Liver (tissue), 9 donors: ENCODE measurements around the gene DST. TPM values are rescaled to one million over a fixed set of nuclear protein-coding genes. Genes with fewer than 3 reads are reported as not detected.

Experiments
- DNase-seq: peaks from one replicate; pipeline ENCODE4 v3.0.0-alpha.2; 2017; ENCODE audit warnings: low spot score
- H3K27ac ChIP-seq, 2 donors: one replicate each; pipeline ENCODE4 v1.7.0; 2013; ENCODE audit warnings: inconsistent platforms in 2 of 2, low read length in 2 of 2, control low read depth in 1 of 2, low read depth in 1 of 2, mild to moderate bottlenecking in 1 of 2
- H3K27me3 ChIP-seq, 4 donors: one replicate each; pipeline versions ENCODE4 v1.6.1 to v1.7.0; 2013; ENCODE audit warnings: low read length in 3 of 4, inconsistent platforms in 1 of 4, mild to moderate bottlenecking in 1 of 4, moderate library complexity in 1 of 4; ENCODE audit not compliant: control insufficient read depth in 4 of 4, insufficient read depth in 4 of 4
- H3K36me3 ChIP-seq, 4 donors: one replicate each; pipeline versions ENCODE4 v1.6.1 to v1.7.0; 2013; ENCODE audit warnings: low read length in 3 of 4, mild to moderate bottlenecking in 3 of 4, low read depth in 1 of 4, moderate library complexity in 1 of 4; ENCODE audit not compliant: control insufficient read depth in 4 of 4, insufficient read depth in 3 of 4
- H3K4me1 ChIP-seq, 4 donors: one replicate each; pipeline versions ENCODE4 v1.6.1 to v1.7.0; 2013; ENCODE audit warnings: low read length in 3 of 4, mild to moderate bottlenecking in 3 of 4, moderate library complexity in 1 of 4; ENCODE audit not compliant: control insufficient read depth in 4 of 4, insufficient read depth in 4 of 4
- H3K4me3 ChIP-seq, 3 donors: one replicate each; pipeline versions ENCODE4 v1.6.1 to v1.7.0; 2013; ENCODE audit warnings: low read length in 3 of 3, control low read depth in 1 of 3, low read depth in 1 of 3, mild to moderate bottlenecking in 1 of 3
- H3K9ac ChIP-seq, 2 donors: one replicate each; pipeline ENCODE4 v1.7.0; 2013; ENCODE audit warnings: low read length in 2 of 2, mild to moderate bottlenecking in 2 of 2, moderate library complexity in 2 of 2, control low read depth in 1 of 2, low read depth in 1 of 2
- H3K9me3 ChIP-seq, 4 donors: one replicate each; pipeline versions ENCODE4 v1.6.1 to v1.7.0; 2013; ENCODE audit warnings: low read length in 3 of 4; ENCODE audit not compliant: control insufficient read depth in 4 of 4
- EGR1 ChIP-seq, 2 donors: IDR thresholded peaks; 2 replicates each; pipeline ENCODE4 v1.6.1; 2016 to 2018; ENCODE audit warnings: antibody characterized with exemption in 2 of 2, low read depth in 2 of 2
- FOXA1 ChIP-seq: IDR thresholded peaks from 2 replicates; pipeline ENCODE4 v1.6.1; 2016; ENCODE audit warnings: antibody characterized with exemption
- FOXA2 ChIP-seq: IDR thresholded peaks from 2 replicates; pipeline ENCODE4 v1.6.1; 2016; ENCODE audit warnings: antibody characterized with exemption
- GABPA ChIP-seq, 2 donors: IDR thresholded peaks in 1 of 2; conservative IDR thresholded peaks in 1 of 2; 2 replicates each; pipeline ENCODE4 v1.6.1; 2016; ENCODE audit warnings: antibody characterized with exemption in 2 of 2, mild to moderate bottlenecking in 1 of 2, moderate library complexity in 1 of 2
- HNF4A ChIP-seq, 2 donors: conservative IDR thresholded peaks; 2 replicates each; pipeline ENCODE4 v1.6.1; 2016; ENCODE audit warnings: antibody characterized with exemption in 2 of 2, mild to moderate bottlenecking in 2 of 2
- HNF4G ChIP-seq: IDR thresholded peaks from 2 replicates; pipeline ENCODE4 v1.6.1; 2016; ENCODE audit warnings: antibody characterized with exemption
- JUND ChIP-seq, 2 donors: IDR thresholded peaks; 2 replicates each; pipeline ENCODE4 v1.6.1; 2016; ENCODE audit warnings: antibody characterized with exemption in 2 of 2
- NR2F2 ChIP-seq: IDR thresholded peaks from 2 replicates; pipeline ENCODE4 v1.6.1; 2016; ENCODE audit warnings: antibody characterized with exemption
- RAD21 ChIP-seq, 2 donors: IDR thresholded peaks; 2 replicates each; pipeline ENCODE4 v1.6.1; 2016; ENCODE audit warnings: antibody characterized with exemption in 2 of 2, mild to moderate bottlenecking in 2 of 2
- RXRA ChIP-seq, 2 donors: IDR thresholded peaks; 2 replicates each; pipeline ENCODE4 v1.6.1; 2017 to 2018; ENCODE audit warnings: antibody characterized with exemption in 2 of 2, mild to moderate bottlenecking in 1 of 2
- SP1 ChIP-seq: IDR thresholded peaks from 2 replicates; pipeline ENCODE4 v1.6.1; 2018; ENCODE audit warnings: antibody characterized with exemption, mild to moderate bottlenecking
- TAF1 ChIP-seq: conservative IDR thresholded peaks from 2 replicates; pipeline ENCODE4 v1.6.1; 2016; ENCODE audit warnings: antibody characterized with exemption, mild to moderate bottlenecking
- YY1 ChIP-seq: IDR thresholded peaks from 2 replicates; pipeline ENCODE4 v1.6.1; 2016; ENCODE audit warnings: antibody characterized with exemption, mild to moderate bottlenecking
- polyA plus RNA-seq, 2 donors: library from polyadenylated mRNA; stranded (reverse) in 1 of 2; unstranded in 1 of 2; fragments of 200-250 nt in 1 of 2; fragments of >200 nt in 1 of 2; fragmentation: Nextera tagmentation in 1 of 2; extraction: Ambion mirVana in 1 of 2; gene quantifications; one replicate each; pipeline versions ENCODE4 v1.2.1 to v1.2.3, GENCODE V29; 2013 to 2015
- total RNA-seq, 2 donors: library from RNA; depleted of rRNA; stranded (reverse); fragments of >200 nt; gene quantifications; one replicate each; pipeline ENCODE4 v1.2.3, GENCODE V29; 2014
- TF ChIP-seq, protein P1 (sequence below): IDR thresholded peaks from 2 replicates; pipeline ENCODE4 v1.6.1; 2016; ENCODE audit warnings: antibody characterized with exemption
- TF ChIP-seq, protein P2 (sequence below): IDR thresholded peaks from 2 replicates; pipeline ENCODE4 v1.6.1; 2016; ENCODE audit warnings: antibody characterized with exemption
- TF ChIP-seq, protein P3 (sequence below): IDR thresholded peaks from 2 replicates; pipeline ENCODE4 v1.6.1; 2016; ENCODE audit warnings: antibody characterized with exemption, mild to moderate bottlenecking
- TF ChIP-seq, protein P4 (sequence below): fragments of 150-350 bp; IDR thresholded peaks from 2 replicates; pipeline ENCODE4 v1.5.1; 2017; ENCODE audit warnings: improper control_type of control experiment, low read depth, low read length; ENCODE audit not compliant: missing input control
- TF ChIP-seq, protein P5 (sequence below): IDR thresholded peaks from 2 replicates; pipeline ENCODE4 v1.6.1; 2016; ENCODE audit warnings: antibody characterized with exemption
- donor health status: healthy.
- donor health status: healthy.
- donor health status: healthy.
- donor health status: healthy.
- donor health status: healthy.

Gene DST
- total and polyA plus RNA-seq, 4 donors: 30.5 to 234 (median 86.7) TPM

DNA sequence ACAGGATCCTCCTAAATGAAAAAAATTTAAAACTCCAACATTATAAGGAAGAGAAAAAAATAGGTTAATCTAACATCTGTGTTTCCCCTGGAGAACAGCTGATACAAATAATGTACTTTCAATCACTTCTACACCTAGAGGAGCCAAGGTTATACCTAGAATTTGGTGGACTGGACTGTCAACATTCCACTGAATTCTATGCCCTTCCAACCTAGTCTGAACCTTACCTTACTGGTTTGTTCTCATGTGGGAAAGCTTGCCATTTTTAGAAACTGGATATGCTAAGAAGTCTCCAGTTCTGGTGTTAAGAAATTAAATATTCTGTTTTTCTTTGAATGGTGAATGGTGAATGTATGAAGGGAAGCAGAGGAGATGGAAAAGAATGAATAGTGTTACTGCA is 162.4 kb downstream of the DST start:
- H3K27me3 ChIP-seq: no peaks in the 10 kb centered on the region
- H3K4me1 ChIP-seq: peaks cover 4 to 53% (median 42%) of the 10 kb centered on the region in 4 donors
- no peak overlapping the region for H3K4me3 ChIP-seq
- H3K36me3 ChIP-seq: peaks cover 3 to 23% (median 18%) of the 10 kb centered on the region in 4 donors
- H3K9me3 ChIP-seq: no peaks in the 10 kb centered on the region
- no peak overlapping the region for H3K27ac ChIP-seq
- no peak for DNase-seq
- H3K9ac ChIP-seq: no peak overlapping the region
- TF ChIP-seq, protein P1, sequence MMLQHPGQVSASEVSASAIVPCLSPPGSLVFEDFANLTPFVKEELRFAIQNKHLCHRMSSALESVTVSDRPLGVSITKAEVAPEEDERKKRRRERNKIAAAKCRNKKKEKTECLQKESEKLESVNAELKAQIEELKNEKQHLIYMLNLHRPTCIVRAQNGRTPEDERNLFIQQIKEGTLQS: no peak
- TF ChIP-seq FOXA1 (no peak), RAD21 (IDR thresholded peaks at IDR 0.05) (no peak), JUND (IDR thresholded peaks at IDR 0.05) (no peak), EGR1 (IDR thresholded peaks at IDR 0.05; ENCODE audit: low read depth in 2 of 2) (no peak), HNF4G (no peak), NR2F2 (no peak), RXRA (IDR thresholded peaks at IDR 0.05) (no peak), GABPA (IDR thresholded peaks at IDR 0.05 in 1 of 2, conservative IDR thresholded peaks at IDR 0.05 in 1 of 2) (no peak), FOXA2 (no peak), TAF1 (no peak), YY1 (no peak), HNF4A (conservative IDR thresholded peaks at IDR 0.05) (no peak), SP1 (no peak)
- TF ChIP-seq, protein P2, sequence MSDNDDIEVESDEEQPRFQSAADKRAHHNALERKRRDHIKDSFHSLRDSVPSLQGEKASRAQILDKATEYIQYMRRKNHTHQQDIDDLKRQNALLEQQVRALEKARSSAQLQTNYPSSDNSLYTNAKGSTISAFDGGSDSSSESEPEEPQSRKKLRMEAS: no peak
- TF ChIP-seq, protein P3, sequence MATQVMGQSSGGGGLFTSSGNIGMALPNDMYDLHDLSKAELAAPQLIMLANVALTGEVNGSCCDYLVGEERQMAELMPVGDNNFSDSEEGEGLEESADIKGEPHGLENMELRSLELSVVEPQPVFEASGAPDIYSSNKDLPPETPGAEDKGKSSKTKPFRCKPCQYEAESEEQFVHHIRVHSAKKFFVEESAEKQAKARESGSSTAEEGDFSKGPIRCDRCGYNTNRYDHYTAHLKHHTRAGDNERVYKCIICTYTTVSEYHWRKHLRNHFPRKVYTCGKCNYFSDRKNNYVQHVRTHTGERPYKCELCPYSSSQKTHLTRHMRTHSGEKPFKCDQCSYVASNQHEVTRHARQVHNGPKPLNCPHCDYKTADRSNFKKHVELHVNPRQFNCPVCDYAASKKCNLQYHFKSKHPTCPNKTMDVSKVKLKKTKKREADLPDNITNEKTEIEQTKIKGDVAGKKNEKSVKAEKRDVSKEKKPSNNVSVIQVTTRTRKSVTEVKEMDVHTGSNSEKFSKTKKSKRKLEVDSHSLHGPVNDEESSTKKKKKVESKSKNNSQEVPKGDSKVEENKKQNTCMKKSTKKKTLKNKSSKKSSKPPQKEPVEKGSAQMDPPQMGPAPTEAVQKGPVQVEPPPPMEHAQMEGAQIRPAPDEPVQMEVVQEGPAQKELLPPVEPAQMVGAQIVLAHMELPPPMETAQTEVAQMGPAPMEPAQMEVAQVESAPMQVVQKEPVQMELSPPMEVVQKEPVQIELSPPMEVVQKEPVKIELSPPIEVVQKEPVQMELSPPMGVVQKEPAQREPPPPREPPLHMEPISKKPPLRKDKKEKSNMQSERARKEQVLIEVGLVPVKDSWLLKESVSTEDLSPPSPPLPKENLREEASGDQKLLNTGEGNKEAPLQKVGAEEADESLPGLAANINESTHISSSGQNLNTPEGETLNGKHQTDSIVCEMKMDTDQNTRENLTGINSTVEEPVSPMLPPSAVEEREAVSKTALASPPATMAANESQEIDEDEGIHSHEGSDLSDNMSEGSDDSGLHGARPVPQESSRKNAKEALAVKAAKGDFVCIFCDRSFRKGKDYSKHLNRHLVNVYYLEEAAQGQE: no peak
- TF ChIP-seq, protein P4, sequence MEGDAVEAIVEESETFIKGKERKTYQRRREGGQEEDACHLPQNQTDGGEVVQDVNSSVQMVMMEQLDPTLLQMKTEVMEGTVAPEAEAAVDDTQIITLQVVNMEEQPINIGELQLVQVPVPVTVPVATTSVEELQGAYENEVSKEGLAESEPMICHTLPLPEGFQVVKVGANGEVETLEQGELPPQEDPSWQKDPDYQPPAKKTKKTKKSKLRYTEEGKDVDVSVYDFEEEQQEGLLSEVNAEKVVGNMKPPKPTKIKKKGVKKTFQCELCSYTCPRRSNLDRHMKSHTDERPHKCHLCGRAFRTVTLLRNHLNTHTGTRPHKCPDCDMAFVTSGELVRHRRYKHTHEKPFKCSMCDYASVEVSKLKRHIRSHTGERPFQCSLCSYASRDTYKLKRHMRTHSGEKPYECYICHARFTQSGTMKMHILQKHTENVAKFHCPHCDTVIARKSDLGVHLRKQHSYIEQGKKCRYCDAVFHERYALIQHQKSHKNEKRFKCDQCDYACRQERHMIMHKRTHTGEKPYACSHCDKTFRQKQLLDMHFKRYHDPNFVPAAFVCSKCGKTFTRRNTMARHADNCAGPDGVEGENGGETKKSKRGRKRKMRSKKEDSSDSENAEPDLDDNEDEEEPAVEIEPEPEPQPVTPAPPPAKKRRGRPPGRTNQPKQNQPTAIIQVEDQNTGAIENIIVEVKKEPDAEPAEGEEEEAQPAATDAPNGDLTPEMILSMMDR: no peak
- TF ChIP-seq, protein P5, sequence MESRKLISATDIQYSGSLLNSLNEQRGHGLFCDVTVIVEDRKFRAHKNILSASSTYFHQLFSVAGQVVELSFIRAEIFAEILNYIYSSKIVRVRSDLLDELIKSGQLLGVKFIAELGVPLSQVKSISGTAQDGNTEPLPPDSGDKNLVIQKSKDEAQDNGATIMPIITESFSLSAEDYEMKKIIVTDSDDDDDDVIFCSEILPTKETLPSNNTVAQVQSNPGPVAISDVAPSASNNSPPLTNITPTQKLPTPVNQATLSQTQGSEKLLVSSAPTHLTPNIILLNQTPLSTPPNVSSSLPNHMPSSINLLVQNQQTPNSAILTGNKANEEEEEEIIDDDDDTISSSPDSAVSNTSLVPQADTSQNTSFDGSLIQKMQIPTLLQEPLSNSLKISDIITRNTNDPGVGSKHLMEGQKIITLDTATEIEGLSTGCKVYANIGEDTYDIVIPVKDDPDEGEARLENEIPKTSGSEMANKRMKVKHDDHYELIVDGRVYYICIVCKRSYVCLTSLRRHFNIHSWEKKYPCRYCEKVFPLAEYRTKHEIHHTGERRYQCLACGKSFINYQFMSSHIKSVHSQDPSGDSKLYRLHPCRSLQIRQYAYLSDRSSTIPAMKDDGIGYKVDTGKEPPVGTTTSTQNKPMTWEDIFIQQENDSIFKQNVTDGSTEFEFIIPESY: no peak
